HCT116 (cell line): ENCODE results near the gene ABTB2. TPM values are rescaled to one million over a fixed set of nuclear protein-coding genes. Genes with fewer than 3 reads are reported as not detected.

Experiments used
- ATAC-seq: fragments of 200-7000 bp; cut with Tn5 transposase; 2 replicates; pipeline ENCODE4 v1.9.1; 2020; ENCODE audit warnings: mild to moderate bottlenecking, moderate library complexity
- BruUV-seq: library from RNA; stranded (reverse); fragments of 400-500 nt; replicated peaks from 2 replicates; lab custom pipeline; 2021; lab: Mats Ljungman, UMichigan
- CTCF ChIA-PET: fragments of 300-600 bp; sonication (Branson Sonifier 250); formaldehyde crosslinking; loops from one replicate; lab custom pipeline; 2021; ENCODE audit warnings: antibody characterized with exemption; lab: Charles Lee
- POLR2A ChIA-PET: fragments of 300-600, 350-600 bp; sonication (Branson Sonifier 250); formaldehyde crosslinking; loops from one replicate; lab custom pipeline; 2021; ENCODE audit warnings: antibody characterized with exemption; lab: Charles Lee
- RAD21 ChIA-PET, 2 experiments: fragments of 300-600 bp; sonication (Branson Sonifier 250); formaldehyde crosslinking; loops; one replicate each; lab custom pipeline; 2023; ENCODE audit warnings: low total read pairs in 2 of 2; ENCODE audit not compliant: uncharacterized antibody in 2 of 2, unreplicated experiment in 2 of 2, low non-redundant PET in 1 of 2; lab: Charles Lee
- DNase-seq: peaks from one replicate; pipeline ENCODE4 v3.0.0-alpha.2; 2010; ENCODE audit warnings: low read depth, low spot score
- H2AFZ ChIP-seq: fragments of 200-600 bp; shearing (Covaris generic), sonication (generic); 2 replicates; pipeline ENCODE4 v1.6.1; 2017; ENCODE audit warnings: low read depth, mixed run types, mixed read lengths, antibody characterized with exemption, low read length; ENCODE audit not compliant: poor library complexity, severe bottlenecking
- H3K27ac ChIP-seq: 2 replicates; pipeline ENCODE4 v1.5.1; 2012; ENCODE audit warnings: low read depth, low read length
- H3K27me3 ChIP-seq: fragments of 200-600 bp; sonication (generic); 2 replicates; pipeline ENCODE4 v1.6.1; 2016; ENCODE audit warnings: mixed run types, low read length, mixed read lengths; ENCODE audit not compliant: insufficient read depth
- H3K36me3 ChIP-seq, 2 experiments: fragments of 200-500 bp in 1 of 2; fragments of 200-600 bp in 1 of 2; sonication (Bioruptor generic) in 1 of 2; sonication (generic) in 1 of 2; 2 replicates each; pipeline versions ENCODE4 v1.5.1 to v1.6.1; 2014 to 2016; ENCODE audit warnings: low read length in 2 of 2, inconsistent platforms in 1 of 2, mixed read lengths in 1 of 2, mixed run types in 1 of 2; ENCODE audit not compliant: insufficient read depth in 2 of 2, control insufficient read depth in 1 of 2
- H3K4me1 ChIP-seq, 2 experiments: fragments of 200-600 bp in 1 of 2; sonication (generic) in 1 of 2; 2 replicates each; pipeline versions ENCODE4 v1.5.1 to v1.6.1; 2012 to 2017; ENCODE audit warnings: low read length in 2 of 2, inconsistent platforms in 1 of 2, mild to moderate bottlenecking in 1 of 2, mixed read lengths in 1 of 2, mixed run types in 1 of 2, moderate library complexity in 1 of 2; ENCODE audit not compliant: insufficient read depth in 2 of 2, control insufficient read depth in 1 of 2
- H3K4me2 ChIP-seq: fragments of 200-600 bp; sonication (generic); 2 replicates; pipeline ENCODE4 v1.6.1; 2017; ENCODE audit warnings: mixed run types, low read length, mixed read lengths
- H3K4me3 ChIP-seq, 2 experiments: fragments of 200-600 bp in 1 of 2; sonication (generic) in 1 of 2; replicated peaks in 1 of 2; 2 replicates each; pipeline ENCODE4 v1.5.1; 2011 to 2016; ENCODE audit warnings: low read length in 2 of 2, control low read depth in 1 of 2, low read depth in 1 of 2, mild to moderate bottlenecking in 1 of 2, mixed read lengths in 1 of 2, mixed run types in 1 of 2
- H3K79me2 ChIP-seq: fragments of 200-600 bp; sonication (generic); 2 replicates; pipeline ENCODE4 v1.6.1; 2017; ENCODE audit warnings: mild to moderate bottlenecking, mixed run types, low read length, moderate library complexity, mixed read lengths; ENCODE audit not compliant: insufficient read depth
- H3K9ac ChIP-seq: fragments of 200-600 bp; sonication (generic); 2 replicates; pipeline ENCODE4 v1.6.1; 2016; ENCODE audit warnings: low read length, mixed read lengths
- H3K9me2 ChIP-seq: fragments of 200-600 bp; sonication (generic), shearing (Covaris generic); 2 replicates; pipeline ENCODE4 v1.6.1; 2017; ENCODE audit warnings: mixed run types, mild to moderate bottlenecking, moderate library complexity; ENCODE audit not compliant: insufficient read depth
- H3K9me3 ChIP-seq, 2 experiments: fragments of 200-500 bp in 1 of 2; fragments of 200-600 bp in 1 of 2; sonication (Bioruptor generic) in 1 of 2; sonication (generic) in 1 of 2; 2 replicates each; pipeline ENCODE4 v1.6.1; 2014 to 2017; ENCODE audit warnings: low read length in 2 of 2, mixed read lengths in 2 of 2, inconsistent platforms in 1 of 2, low read depth in 1 of 2, mild to moderate bottlenecking in 1 of 2, mixed run types in 1 of 2, moderate library complexity in 1 of 2; ENCODE audit not compliant: control insufficient read depth in 1 of 2, insufficient read depth in 1 of 2
- H4K20me1 ChIP-seq: fragments of 200-600 bp; sonication (generic), shearing (Covaris generic); 2 replicates; pipeline ENCODE4 v1.6.1; 2017; ENCODE audit warnings: mixed run types, mild to moderate bottlenecking, moderate library complexity; ENCODE audit not compliant: insufficient read depth
- ATF3 ChIP-seq: IDR thresholded peaks from 2 replicates; pipeline ENCODE4 v1.6.1; 2012
- CBX3 ChIP-seq: IDR thresholded peaks from 2 replicates; pipeline ENCODE4 v1.6.1; 2012; ENCODE audit warnings: low read depth
- CEBPB ChIP-seq: IDR thresholded peaks from 2 replicates; pipeline ENCODE4 v1.6.1; 2012; ENCODE audit warnings: low read depth
- EGR1 ChIP-seq: IDR thresholded peaks from 2 replicates; pipeline ENCODE4 v1.6.1; 2012; ENCODE audit warnings: low read depth
- ELF1 ChIP-seq: IDR thresholded peaks from 2 replicates; pipeline ENCODE4 v1.6.1; 2012; ENCODE audit warnings: low read depth, borderline replicate concordance
- EZH2phosphoT487 ChIP-seq: fragments of 200-600 bp; IDR thresholded peaks from 2 replicates; pipeline ENCODE4 v1.6.1; 2018; ENCODE audit warnings: antibody characterized with exemption, borderline replicate concordance
- FOSL1 ChIP-seq: IDR thresholded peaks from 2 replicates; pipeline ENCODE4 v1.6.1; 2012; ENCODE audit warnings: low read depth
- MAX ChIP-seq: IDR thresholded peaks from 2 replicates; pipeline ENCODE4 v1.6.1; 2012
- POLR2A ChIP-seq: IDR thresholded peaks from 2 replicates; pipeline ENCODE4 v1.7.0; 2011; ENCODE audit warnings: borderline replicate concordance; ENCODE audit not compliant: insufficient read depth, insufficient read length; ENCODE audit errors: extremely low read depth
- RAD21 ChIP-seq: IDR thresholded peaks from 2 replicates; pipeline ENCODE4 v1.6.1; 2012; ENCODE audit warnings: low read depth, mild to moderate bottlenecking
- REST ChIP-seq: IDR thresholded peaks from 2 replicates; pipeline ENCODE4 v1.6.1; 2012; ENCODE audit warnings: low read depth
- SIN3A ChIP-seq: IDR thresholded peaks from 2 replicates; pipeline ENCODE4 v1.6.1; 2012; ENCODE audit warnings: low read depth
- SP1 ChIP-seq: IDR thresholded peaks from 2 replicates; pipeline ENCODE4 v1.6.1; 2012; ENCODE audit warnings: low read depth
- YY1 ChIP-seq: IDR thresholded peaks from 2 replicates; pipeline ENCODE4 v1.6.1; 2011; ENCODE audit warnings: low read length, low read depth, moderate library complexity, mild to moderate bottlenecking; ENCODE audit not compliant: insufficient replicate concordance; ENCODE audit errors: extremely low read depth
- ZFX ChIP-seq: fragments of 450-650 bp; IDR thresholded peaks from 2 replicates; pipeline ENCODE4 v1.6.1; 2017
- ZNF274 ChIP-seq: fragments of 200-500 bp; sonication (Bioruptor generic); IDR thresholded peaks from 2 replicates; pipeline ENCODE4 v1.6.1; 2014; ENCODE audit warnings: mild to moderate bottlenecking, low read depth, low read length, inconsistent platforms
- intact Hi-C: fragments of 100-400 bp; cut with micrococcal nuclease; formaldehyde crosslinking; loops from 2 replicates; pipeline ENCODE4 v1.10.0; 2022
- total RNA-seq: library from RNA; stranded (reverse); gene quantifications from one replicate; pipeline ENCODE4 v1.2.1, GENCODE V29; 2021; ENCODE audit not compliant: unreplicated experiment

Gene ABTB2
- total RNA-seq, 1 experiment from 2014 or later: 6.8 TPM

- no peak overlapping the region for H3K4me3 ChIP-seq
- intact Hi-C loops: no loop called here
- ChIA-PET RAD21 (no interaction called here), POLR2A (interaction anchor here (0.6 kb wide), 1 partner anchor 16 kb away, joined by 3 read pairs; no protein-coding TSS in a partner anchor), CTCF (no interaction called here)
- H2AFZ ChIP-seq: no peak overlapping the region
- no peak overlapping the region for H3K4me2 ChIP-seq
- no peaks in the 10 kb centered on the region for H3K9me2 ChIP-seq
- H3K27me3 ChIP-seq: no peaks in the 10 kb centered on the region
- no TSS peak for BruUV-seq
- no peaks in the 10 kb centered on the region for H3K36me3 ChIP-seq
- H3K27ac ChIP-seq: no peak overlapping the region
- H3K4me1 ChIP-seq: peaks cover 17 to 32% of the 10 kb centered on the region in 2 experiments
- no peaks in the 10 kb centered on the region for H3K9me3 ChIP-seq
- no peak for TF ChIP-seq FOSL1
- no peak for TF ChIP-seq EGR1
- TF ChIP-seq ZNF274: no peak
- no peak for TF ChIP-seq CEBPB
- TF ChIP-seq SIN3A: no peak
- no peak for TF ChIP-seq ZFX
- no peak for TF ChIP-seq POLR2A
- TF ChIP-seq RAD21: no peak
- TF ChIP-seq ATF3: no peak
- TF ChIP-seq EZH2phosphoT487: no peak
- no peak for TF ChIP-seq SP1
- no peak for TF ChIP-seq REST
- TF ChIP-seq ELF1: no peak
- no peak for TF ChIP-seq MAX
- no peak for TF ChIP-seq YY1
- no peak for TF ChIP-seq CBX3
- no peaks in the 10 kb centered on the region for H4K20me1 ChIP-seq
- no peak for ATAC-seq
- no peak overlapping the region for H3K9ac ChIP-seq
- H3K79me2 ChIP-seq: no peaks in the 10 kb centered on the region
- DNase-seq: no peak
Measured at GRCh38 chr11:34278175-34278574, 79.6 kb downstream of the ABTB2 start.
